ENCODE results near the gene CHAD. TPM values are rescaled to one million over a fixed set of nuclear protein-coding genes. Genes with fewer than 3 reads are reported as not detected.

Gene CHAD
- total and polyA plus RNA-seq, 2 of the 13 experiments (the other 11 are each of a cell fraction or from before 2014, with no cell fraction given) = 1.4 TPM; not detected in 1

DNA sequence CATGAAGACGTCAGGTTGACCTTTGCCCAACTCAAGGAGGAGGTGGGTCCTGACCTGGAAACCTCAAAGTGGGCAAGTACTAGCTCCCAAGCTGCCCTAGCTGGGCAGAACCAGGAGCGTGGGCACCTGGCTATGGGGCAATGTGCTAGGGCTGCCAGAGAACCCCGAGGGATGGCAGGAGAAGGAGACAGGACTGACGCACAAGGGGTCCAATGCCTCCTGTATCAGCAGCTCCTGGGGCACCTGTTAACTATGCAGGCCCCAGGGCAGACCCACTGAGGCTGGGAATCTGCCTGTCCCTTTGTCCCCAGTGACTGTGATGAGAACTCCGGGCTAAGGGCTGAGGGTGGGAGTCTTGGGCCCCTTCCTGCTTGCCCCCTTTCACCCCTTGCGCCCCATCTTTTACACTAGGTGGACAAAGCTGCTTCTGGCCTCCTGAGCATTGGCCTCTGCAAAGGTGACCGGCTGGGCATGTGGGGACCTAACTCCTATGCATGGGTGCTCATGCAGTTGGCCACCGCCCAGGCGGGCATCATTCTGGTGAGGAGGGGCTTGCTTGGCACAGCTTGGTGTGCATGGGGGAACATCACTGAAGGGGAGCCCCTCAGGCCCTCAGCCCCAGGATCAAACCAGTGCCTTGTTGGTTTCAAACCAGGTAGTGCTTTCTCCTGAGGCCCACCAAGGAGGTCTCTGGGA, 7.7 kb downstream of the CHAD start (continued):
- TF ChIP-seq, protein P1, sequence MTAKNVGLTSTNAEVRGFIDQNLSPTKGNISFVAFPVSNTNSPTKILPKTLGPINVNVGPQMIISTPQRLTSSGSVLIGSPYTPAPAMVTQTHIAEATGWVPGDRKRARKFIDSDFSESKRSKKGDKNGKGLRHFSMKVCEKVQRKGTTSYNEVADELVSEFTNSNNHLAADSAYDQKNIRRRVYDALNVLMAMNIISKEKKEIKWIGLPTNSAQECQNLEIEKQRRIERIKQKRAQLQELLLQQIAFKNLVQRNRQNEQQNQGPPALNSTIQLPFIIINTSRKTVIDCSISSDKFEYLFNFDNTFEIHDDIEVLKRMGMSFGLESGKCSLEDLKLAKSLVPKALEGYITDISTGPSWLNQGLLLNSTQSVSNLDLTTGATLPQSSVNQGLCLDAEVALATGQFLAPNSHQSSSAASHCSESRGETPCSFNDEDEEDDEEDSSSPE (CRISPR knock-in tag; IDR thresholded peaks at IDR 0.05) = no peak
- TF ChIP-seq NR2F6 (IDR thresholded peaks at IDR 0.05) (no peak), NR2F6 (CRISPR knock-in tag; IDR thresholded peaks at IDR 0.05) (no peak), ZNF546 (CRISPR knock-in tag; conservative IDR thresholded peaks at IDR 0.05) (no peak), KLF12 (CRISPR knock-in tag; IDR thresholded peaks at IDR 0.05; ENCODE audit: borderline replicate concordance) (no peak), ZNF460 (CRISPR knock-in tag; IDR thresholded peaks at IDR 0.05; ENCODE audit: borderline replicate concordance) (no peak), ZSCAN29 (CRISPR knock-in tag; conservative IDR thresholded peaks at IDR 0.05) (no peak), ETV6 (CRISPR knock-in tag; conservative IDR thresholded peaks at IDR 0.05) (no peak), ZMAT3 (CRISPR knock-in tag; conservative IDR thresholded peaks at IDR 0.05) (no peak), ZNF552 (CRISPR knock-in tag; IDR thresholded peaks at IDR 0.05; ENCODE audit: borderline replicate concordance) (no peak), ZNF746 (CRISPR knock-in tag; IDR thresholded peaks at IDR 0.05) (no peak), CEBPZ (IDR thresholded peaks at IDR 0.05; ENCODE audit: low read length) (no peak), GATA4 (IDR thresholded peaks at IDR 0.05; ENCODE audit: borderline replicate concordance, low read depth) (no peak), HNRNPL (IDR thresholded peaks at IDR 0.05; ENCODE audit: low read depth, low read length) (0 out of 2 replicates have a peak, but pooled peaks have one; percentile 21), THAP7 (CRISPR knock-in tag; IDR thresholded peaks at IDR 0.05) (0 out of 2 replicates have a peak, but pooled peaks have one; percentile 56), MED8 (CRISPR knock-in tag; IDR thresholded peaks at IDR 0.05; ENCODE audit: insufficient replicate concordance) (peak; percentile 28), CHCHD3 (CRISPR knock-in tag; IDR thresholded peaks at IDR 0.05) (no peak), SMAD3 (CRISPR knock-in tag; IDR thresholded peaks at IDR 0.05) (no peak), ETV5 (CRISPR knock-in tag; IDR thresholded peaks at IDR 0.05; ENCODE audit: borderline replicate concordance) (no peak), ARNTL (CRISPR knock-in tag; IDR thresholded peaks at IDR 0.05) (no peak)
- TF ChIP-seq, protein P2, sequence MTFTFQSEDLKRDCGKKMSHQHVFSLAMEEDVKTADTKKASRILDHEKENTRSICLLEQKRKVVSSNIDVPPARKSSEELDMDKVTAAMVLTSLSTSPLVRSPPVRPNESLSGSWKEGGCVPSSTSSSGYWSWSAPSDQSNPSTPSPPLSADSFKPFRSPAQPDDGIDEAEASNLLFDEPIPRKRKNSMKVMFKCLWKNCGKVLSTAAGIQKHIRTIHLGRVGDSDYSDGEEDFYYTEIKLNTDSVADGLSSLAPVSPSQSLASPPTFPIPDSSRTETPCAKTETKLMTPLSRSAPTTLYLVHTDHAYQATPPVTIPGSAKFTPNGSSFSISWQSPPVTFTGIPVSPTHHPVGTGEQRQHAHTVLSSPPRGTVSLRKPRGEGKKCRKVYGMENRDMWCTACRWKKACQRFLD (CRISPR knock-in tag; IDR thresholded peaks at IDR 0.05; ENCODE audit: borderline replicate concordance) = no peak
- TF ChIP-seq, protein P3, sequence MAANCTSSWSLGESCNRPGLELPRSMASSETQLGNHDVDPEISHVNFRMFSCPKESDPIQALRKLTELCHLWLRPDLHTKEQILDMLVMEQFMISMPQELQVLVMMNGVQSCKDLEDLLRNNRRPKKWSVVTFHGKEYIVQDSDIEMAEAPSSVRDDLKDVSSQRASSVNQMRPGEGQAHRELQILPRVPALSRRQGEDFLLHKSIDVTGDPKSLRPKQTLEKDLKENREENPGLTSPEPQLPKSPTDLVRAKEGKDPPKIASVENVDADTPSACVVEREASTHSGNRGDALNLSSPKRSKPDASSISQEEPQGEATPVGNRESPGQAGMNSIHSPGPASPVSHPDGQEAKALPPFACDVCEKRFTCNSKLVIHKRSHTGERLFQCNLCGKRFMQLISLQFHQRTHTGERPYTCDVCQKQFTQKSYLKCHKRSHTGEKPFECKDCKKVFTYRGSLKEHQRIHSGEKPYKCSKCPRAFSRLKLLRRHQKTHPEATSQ (CRISPR knock-in tag; IDR thresholded peaks at IDR 0.05; ENCODE audit: borderline replicate concordance) = no peak
- TF ChIP-seq, protein P4, sequence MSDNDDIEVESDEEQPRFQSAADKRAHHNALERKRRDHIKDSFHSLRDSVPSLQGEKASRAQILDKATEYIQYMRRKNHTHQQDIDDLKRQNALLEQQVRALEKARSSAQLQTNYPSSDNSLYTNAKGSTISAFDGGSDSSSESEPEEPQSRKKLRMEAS (IDR thresholded peaks at IDR 0.05) = no peak
